Measurements from ENCODE around the gene CNOT3. TPM values are rescaled to one million over a fixed set of nuclear protein-coding genes. Genes with fewer than 3 reads are reported as not detected.

The CNOT3 gene
- total RNA-seq, 1 experiment from 2014 or later, result 18.4 TPM

DNA sequence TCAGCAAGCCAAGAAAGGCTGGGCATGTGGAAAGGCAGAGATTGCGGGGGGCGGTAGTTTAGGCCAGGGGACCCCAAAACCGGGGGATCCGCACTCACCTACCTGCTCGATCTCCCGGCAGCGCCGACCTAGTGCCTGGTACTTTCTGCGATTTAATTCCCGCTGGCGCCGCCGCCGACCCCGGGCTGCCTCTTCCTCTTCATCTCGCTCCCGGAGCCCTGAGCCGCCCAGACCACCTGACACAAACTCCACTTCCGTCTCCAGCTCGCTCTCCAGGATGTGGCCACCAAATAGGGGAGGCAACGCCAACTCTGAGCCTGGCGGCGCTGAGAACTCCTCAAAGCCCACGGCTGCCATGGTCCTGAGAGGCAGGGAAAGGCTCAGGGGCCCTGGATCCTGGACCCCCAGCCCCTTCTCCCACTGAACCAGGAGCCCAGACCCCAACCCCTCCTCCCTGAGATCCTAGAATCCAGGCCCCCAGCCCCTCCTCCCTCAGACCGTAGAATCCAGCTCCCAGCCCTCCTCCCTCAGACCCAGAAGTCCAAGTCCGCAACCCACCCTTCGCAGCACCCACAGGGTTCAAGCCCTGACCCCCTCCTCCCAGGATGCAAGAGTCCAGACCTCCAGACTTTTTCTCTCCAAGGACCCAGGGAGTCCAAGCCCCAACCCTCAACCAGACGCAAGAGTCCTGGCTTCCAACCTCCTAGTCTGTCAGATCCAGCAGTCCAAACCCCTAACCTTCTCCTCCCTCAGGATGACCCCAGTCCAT, 23.0 kb upstream of the CNOT3 start:
- in situ Hi-C loops (cut with HindIII; ENCODE audit: low pct_unique_long_range_greater_than_20kb, low sequenced_read_pairs), result no loop called here
- DNase-seq (ENCODE audit: low read depth), result no peak

DNA sequence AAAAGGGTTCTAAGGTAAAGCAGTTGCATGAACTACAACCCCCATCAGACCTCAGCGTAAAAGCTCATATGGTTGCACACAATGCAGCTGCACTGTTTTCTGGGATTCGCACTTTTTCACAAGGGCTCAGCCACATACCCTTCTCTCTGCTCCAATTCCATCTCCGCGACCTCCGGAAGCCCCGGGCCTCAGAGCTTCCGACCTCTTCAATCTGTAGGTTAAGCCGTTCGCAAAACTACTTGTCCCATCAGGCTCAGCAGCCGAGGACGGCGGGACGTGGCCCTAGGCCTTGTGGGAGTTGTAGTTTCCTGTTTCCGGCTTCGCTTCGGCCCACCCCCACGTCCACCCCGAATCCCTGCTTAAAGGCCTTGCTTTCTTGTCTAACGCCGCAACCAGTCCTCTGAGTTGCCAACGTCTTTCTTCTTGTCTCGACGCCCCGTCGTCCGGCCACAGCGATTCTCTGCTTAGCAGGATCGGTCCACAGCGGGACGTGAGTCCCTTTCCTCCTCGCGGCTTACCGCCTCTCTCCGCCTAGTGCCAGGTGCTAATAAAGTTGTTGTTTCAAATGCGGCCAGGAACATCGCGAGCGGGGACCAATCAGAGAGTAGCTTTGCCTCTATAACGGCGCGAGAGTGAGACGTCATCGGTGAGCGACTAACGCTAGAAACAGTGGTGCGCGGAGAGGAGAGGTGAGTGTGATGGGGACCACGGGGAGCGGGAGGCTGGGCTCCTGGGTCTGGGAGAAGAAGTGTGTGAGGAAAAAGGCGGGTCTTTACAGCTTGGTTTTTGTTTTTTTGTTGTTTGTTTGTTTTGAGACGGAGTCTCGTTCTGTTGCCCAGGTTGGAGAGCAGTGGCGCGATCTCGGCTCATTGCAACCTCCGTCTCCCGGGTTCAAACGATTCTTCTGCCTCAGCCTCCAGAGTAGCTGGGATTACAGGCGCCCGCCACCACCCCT, 22.2 kb upstream of the CNOT3 start, which contains the start of the genes PRPF31 and TFPT:
PRPF31 (plus strand) TSS at position 646 of the 955 bp plus-strand sequence. CDS start 2,525 bp downstream, outside the sequence.
TFPT (minus strand) TSS at position 549 of the 955 bp plus-strand sequence; CDS start at position 161, 388 bp downstream.
- in situ Hi-C loops (cut with HindIII; ENCODE audit: low pct_unique_long_range_greater_than_20kb, low sequenced_read_pairs), result no loop called here
- DNase-seq (ENCODE audit: low read depth), result peak; percentile 98

DNA sequence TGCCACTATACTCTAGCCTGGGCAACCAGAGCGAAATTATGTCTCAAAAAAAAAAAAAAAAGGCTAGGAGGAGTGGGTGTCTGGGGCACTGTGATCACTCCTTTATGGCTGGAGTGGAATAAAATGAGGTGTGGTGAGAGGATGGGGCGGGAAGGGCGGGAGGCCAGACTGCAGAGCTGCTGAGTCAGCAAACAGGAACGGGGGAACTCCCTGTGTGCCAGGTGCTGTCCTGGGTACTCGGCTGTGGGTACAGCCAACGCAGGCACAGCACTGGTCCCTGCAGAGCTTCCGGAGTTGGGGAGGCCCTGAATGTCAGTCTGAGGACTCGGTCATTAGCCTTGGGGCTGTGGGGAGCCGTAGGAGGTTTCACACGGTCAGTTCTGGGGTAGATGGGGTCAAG, 16.3 kb upstream of the CNOT3 start:
- in situ Hi-C loops (cut with HindIII; ENCODE audit: low pct_unique_long_range_greater_than_20kb, low sequenced_read_pairs), result no loop called here
- no peak for DNase-seq (ENCODE audit: low read depth)

DNA sequence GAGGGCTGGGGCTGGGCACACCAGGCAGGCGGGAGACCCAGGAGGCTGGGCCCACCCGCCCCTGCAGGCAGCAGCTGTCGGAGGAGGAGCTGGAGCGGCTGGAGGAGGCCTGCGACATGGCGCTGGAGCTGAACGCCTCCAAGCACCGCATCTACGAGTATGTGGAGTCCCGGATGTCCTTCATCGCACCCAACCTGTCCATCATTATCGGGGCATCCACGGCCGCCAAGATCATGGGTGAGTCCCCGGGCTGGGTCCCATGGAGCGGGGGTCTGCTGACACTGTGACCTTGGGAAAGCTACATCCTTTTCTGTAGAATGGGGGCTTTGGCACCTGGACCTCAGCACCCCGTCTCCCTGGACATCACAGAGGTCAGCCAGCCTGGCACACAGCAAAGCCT, 13.9 kb upstream of the CNOT3 start:
- no peak for DNase-seq (ENCODE audit: low read depth)
- in situ Hi-C loops (cut with HindIII; ENCODE audit: low pct_unique_long_range_greater_than_20kb, low sequenced_read_pairs), result no loop called here

DNA sequence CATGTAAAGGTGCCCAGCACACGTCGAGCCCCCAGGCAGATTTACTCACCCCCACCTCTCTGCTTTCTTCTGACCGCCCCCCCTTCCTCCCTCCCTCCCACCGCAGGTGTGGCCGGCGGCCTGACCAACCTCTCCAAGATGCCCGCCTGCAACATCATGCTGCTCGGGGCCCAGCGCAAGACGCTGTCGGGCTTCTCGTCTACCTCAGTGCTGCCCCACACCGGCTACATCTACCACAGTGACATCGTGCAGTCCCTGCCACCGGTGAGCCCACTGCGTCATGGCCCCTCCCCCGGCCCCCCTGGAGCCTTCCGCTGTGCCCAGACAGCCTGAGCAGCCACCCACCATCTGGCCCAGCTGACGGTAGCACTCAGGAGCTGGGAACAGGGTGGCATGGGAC, 13.2 kb upstream of the CNOT3 start:
- no peak for DNase-seq (ENCODE audit: low read depth)
- in situ Hi-C loops (cut with HindIII; ENCODE audit: low pct_unique_long_range_greater_than_20kb, low sequenced_read_pairs), result no loop called here

DNA sequence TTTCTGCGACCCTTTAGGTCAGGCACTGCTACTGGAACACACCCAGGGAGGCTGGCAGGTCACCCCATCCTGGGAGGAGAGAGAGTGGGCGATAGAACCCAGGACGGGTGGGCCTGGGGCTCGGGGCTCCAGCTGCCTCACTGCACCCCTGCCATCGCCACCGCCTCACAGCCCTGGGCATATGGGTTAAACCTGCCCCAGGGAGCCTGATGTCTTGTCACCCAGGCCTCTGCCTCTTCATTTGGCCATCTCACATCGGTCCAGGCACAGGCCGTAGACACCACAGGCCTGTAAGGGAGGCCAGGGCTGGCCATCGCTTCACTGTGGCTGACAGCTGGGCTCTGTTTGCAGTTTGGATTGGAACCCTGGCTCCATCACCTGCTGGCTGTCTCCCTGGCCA, 11.8 kb upstream of the CNOT3 start:
- in situ Hi-C loops (cut with HindIII; ENCODE audit: low pct_unique_long_range_greater_than_20kb, low sequenced_read_pairs), result no loop called here
- no peak for DNase-seq (ENCODE audit: low read depth)

DNA sequence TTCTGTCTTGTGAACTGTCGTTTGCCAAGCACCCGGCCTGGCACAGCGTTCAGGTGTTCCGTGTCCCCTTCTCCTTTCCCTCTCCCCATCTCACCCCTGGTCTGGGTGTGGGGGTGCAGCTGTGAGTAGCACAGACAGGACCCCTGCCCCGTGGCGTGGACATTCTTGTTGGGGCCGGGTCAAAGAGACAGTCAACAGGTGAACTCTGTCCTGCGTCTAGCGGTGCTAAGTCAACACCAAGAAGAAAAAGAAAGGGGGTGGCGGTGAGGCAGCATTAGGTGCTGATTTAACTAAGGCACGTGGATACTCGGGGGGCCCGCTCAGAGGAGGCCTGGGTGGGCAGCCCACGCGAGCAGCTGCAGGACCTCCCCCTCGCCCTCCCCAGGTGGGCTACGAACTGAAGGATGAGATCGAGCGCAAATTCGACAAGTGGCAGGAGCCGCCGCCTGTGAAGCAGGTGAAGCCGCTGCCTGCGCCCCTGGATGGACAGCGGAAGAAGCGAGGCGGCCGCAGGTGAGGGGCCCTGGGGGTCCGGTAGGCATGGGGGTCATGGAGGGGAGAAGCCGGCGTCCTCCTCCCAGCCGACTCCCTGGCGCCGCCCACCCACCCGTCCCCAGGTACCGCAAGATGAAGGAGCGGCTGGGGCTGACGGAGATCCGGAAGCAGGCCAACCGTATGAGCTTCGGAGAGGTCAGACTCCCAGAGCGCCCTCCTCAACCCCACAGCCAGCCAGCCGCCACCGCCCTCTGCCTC, 9.7 kb upstream of the CNOT3 start:
- DNase-seq (ENCODE audit: low read depth), result no peak
- in situ Hi-C loops (cut with HindIII; ENCODE audit: low pct_unique_long_range_greater_than_20kb, low sequenced_read_pairs), result no loop called here

DNA sequence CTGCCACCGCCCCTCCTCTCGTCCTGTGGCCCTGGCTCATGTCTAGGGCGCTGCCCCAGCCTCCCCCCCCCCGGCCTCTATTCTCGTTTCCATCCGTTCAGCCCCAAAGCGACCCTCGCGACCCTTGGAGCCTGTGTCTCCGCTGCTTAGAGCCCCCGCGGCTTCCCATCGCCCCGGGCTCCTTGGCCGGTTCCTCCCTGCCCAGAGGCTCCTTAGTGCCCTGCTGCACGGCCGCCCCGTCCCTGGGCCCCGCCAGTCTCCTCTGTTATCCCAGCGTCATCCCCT, 9.2 kb upstream of the CNOT3 start:
- no peak for DNase-seq (ENCODE audit: low read depth)
- in situ Hi-C loops (cut with HindIII; ENCODE audit: low pct_unique_long_range_greater_than_20kb, low sequenced_read_pairs), result no loop called here

DNA sequence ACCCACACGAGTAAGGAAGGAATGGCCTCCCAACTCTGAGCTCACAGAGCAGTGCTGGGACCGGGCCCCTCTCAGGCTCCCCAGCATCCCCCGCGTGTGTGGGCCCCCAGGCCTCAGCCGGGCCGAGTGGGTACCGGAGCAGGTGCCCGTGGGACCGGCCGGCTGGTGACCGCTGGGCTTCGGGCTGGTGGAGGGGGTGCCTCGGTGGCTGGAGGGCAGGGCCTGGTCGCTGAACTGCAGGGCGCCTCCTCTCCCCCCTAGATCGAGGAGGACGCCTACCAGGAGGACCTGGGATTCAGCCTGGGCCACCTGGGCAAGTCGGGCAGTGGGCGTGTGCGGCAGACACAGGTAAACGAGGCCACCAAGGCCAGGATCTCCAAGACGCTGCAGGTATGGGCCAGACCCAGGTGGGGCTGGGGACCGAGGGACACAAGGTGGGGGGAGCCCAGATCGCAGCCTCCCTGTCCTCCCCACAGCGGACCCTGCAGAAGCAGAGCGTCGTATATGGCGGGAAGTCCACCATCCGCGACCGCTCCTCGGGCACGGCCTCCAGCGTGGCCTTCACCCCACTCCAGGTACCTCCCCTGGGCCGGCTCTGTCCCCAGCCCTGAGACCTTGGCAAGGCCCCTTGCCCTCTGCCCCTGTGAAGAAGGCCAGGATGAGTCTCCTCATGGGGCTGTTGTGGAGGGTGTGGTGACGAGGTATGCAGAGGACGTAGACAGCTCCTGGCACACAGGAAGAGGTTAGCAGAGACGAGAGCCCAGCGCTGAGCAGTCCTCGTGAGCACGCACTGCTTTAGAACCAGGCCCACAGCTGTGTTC, 8.6 kb upstream of the CNOT3 start:
- DNase-seq (ENCODE audit: low read depth), result no peak
- in situ Hi-C loops (cut with HindIII; ENCODE audit: low pct_unique_long_range_greater_than_20kb, low sequenced_read_pairs), result no loop called here

DNA sequence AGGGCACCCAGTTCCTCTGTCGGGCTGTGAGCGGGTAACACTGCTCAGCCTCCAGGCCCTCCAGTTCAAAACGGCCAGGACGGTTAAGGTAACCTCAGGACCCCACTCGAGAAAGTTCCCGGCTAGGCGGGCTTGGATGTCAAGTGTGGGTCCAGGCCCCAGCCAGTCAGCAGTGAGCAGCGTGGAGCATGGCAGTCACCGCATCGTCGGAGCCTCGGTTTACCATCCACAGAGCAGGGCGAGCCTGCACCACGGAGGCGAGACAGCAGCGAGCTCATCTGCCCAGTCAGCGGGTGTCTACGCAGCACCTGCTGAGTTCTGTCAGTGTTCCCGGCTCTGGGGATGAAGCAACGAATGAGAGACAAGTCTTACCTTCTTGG, 8.0 kb upstream of the CNOT3 start:
- DNase-seq (ENCODE audit: low read depth), result no peak
- in situ Hi-C loops (cut with HindIII; ENCODE audit: low pct_unique_long_range_greater_than_20kb, low sequenced_read_pairs), result no loop called here

DNA sequence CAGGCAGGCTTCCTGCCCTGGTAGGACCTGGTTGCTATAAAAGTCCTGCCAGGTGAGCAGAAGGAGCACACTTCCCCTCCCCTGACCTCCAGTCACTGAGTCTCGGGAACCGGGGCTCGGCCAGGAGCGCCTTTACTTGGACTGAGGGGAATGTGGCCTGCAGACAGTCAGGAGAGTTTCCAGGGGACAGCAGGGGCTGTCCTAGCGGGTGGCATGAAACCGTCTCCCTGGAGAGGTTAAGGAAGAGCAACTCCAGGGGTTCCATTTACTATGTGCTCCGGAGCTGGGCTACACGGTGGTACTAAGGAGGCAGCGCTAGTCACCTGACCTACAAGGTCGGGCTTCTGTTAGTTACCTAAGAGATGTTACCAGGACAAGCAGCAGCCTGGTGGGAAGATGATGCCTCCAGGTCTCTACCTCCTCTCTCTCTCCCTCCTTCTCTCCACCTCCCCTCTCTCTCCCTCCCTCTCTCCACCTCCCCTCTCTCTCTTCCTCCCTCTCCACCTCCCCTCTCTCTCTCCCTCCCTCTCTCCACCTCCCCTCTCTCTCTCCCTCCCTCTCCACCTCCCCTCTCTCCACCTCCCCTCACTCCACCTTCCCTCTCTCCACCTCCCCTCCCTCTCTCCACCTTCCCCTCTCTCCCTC, 4.1 kb upstream of the CNOT3 start:
- in situ Hi-C loops (cut with HindIII; ENCODE audit: low pct_unique_long_range_greater_than_20kb, low sequenced_read_pairs), result no loop called here
- DNase-seq (ENCODE audit: low read depth), result peak; percentile 50

DNA sequence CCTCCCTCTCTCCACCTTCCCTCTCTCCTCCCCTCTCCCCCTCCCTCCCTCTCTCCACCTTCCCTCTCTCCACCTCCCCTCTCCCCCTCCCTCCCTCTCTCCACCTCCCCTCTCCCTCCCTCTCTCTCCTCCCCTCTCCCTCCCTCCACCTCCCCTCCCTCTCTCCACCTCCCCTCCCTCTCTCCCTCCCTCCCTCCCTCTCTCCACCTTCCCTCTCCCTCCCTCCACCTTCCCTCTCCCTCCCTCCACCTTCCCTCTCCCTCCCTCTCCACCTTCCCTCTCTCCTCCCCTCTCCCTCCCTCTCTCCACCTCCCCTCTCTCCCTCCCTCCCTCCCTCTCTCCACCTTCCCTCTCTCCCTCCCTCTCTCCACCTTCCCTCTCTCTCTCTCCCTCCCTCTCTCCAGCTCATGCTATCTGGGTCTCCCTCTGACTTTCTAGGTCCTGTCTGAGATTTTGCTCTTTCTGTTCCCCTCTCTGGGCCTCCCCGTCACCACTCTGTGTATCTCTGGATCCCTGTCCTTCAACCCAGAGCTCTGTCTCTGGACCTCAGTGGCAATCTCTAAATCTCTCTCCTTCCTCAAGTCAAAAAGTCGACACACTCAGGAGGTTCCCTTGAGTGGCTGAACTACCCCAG, 3.5 kb upstream of the CNOT3 start:
- DNase-seq (ENCODE audit: low read depth), result no peak

DNA sequence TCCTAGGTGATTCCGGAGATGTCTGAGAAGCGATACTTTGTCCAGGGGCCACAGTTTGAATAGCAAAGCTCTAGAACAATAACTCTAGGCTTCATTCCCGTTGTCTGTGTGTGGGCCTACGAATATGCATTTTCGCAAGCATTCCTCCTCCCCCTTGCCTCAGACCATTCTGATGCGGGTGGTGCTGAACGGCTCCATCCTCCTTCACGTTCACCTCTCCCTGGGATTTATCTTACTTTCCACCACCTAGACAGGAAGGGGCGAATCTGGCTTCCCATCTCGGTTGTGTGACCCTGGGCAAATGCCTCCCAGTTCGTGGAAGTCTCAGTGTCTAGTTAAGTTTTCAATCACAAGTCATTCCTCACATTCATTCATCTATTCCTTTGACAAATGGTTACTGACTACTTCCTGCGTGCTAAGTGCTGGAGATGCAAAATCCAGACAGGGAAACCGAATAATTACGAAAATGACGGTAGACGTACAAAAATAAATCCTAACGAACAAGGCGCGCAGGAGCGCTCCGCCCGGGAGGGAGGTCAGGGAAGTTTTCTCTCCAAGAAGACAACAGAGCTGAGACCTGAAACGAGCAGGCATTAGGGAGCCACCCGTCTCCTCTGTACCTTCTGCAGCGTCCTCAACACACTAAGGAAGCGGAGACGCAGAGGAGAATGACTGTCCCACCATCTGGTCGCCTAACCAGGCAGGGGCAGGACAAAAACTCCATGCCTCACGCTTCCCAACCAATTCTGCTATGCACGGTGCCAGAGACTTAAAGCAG, 1.3 kb upstream of the CNOT3 start:
- DNase-seq (ENCODE audit: low read depth), result no peak
- in situ Hi-C loops (cut with HindIII; ENCODE audit: low pct_unique_long_range_greater_than_20kb, low sequenced_read_pairs), result no loop called here

More for the DNA sequence above, 3.5 kb upstream of the CNOT3 start:
- in situ Hi-C loops (cut with HindIII; ENCODE audit: low pct_unique_long_range_greater_than_20kb, low sequenced_read_pairs), result no loop called here

DNA sequence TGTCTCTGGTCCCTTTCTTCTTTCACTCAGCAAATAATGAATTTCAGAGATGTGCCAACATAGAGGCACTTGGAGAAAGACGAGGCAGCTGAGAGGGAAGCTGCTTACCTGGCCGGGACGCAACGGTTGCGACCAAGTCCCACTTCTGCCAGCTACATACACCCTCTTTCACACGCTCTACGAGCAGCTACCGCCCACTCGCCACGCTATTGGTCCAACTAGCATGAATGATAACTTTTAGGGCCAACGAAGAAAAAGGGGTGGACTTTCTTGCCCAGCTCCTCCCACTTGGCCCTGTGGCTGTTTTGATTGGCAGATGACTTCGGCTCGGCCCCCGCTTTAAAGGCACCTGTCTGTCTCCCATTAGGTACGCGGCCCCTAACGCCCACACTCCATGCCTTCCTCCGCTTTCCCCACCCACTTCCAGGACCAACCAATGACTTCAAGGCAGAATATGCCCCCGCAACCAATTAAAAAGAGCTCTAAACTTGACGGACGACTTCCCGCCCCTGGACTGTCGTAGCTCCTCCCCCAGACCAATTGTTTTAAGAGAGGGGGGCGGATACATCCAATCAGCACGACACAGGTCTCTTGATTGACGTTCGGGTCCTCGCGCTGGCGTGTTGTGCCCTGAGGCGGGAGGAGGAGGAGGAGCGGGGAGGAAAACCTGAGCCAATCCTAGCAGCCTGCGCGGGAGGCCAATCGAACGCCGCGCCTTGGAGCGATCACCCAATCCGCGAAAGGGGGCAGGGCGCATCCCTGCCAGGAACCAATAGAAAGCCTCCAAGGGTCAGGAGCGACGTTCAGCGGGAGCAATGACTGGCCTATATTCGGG, 481 bp upstream of the CNOT3 start:
- in situ Hi-C loops (cut with HindIII; ENCODE audit: low pct_unique_long_range_greater_than_20kb, low sequenced_read_pairs), result no loop called here
- DNase-seq (ENCODE audit: low read depth), result peak; percentile 100

DNA sequence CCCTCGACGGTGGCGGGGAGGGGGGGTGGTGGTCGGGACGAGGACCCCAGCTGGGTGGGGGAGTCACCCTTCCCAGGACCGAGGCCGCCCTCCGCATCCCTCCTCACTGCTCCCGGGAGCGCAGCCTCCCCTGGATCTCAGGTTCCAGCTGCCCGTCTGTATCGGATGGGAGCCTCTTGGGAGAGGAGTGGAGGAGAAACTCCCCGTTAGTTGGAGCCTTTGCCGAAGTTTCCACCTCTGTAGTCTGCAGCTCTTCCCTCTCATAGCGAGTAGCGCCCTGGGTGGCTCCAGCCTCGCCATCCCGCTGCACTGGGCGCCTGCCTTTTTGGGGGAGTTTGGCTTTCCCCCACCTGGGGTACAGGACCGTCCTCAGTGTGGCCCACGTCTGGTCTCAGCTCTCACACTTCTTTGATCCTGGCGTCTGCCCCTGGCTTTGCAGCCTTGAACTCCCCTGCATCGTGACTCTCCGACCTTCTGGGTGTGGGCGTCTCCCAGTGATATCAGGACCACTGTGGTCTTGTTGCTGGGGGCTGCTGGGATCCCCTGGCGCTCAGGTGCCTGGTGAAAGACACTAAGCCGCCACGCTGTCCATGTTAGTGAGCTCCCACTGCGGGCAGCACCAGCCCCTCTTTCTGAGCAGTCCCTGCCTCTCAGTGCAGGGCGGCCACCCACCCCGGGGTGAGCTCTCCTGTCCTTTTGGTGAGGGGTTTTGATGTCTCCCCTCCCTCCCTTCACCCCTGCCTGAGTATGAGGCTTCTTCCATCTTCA, 1.1 kb downstream of the CNOT3 start:
- DNase-seq (ENCODE audit: low read depth), result no peak
- in situ Hi-C loops (cut with HindIII; ENCODE audit: low pct_unique_long_range_greater_than_20kb, low sequenced_read_pairs), result no loop called here

Data from Caki2 (cell line).